Gastrocnemius medialis (tissue), 4 donors: ENCODE data around the gene STK11IP.

ENCODE experiments used
- POLR2A ChIP-seq, 2 donors: fragments of 450-650 bp; IDR thresholded peaks; one replicate each; pipeline ENCODE4 v1.6.1; 2017; ENCODE audit warnings: antibody characterized with exemption in 2 of 2, mild to moderate bottlenecking in 2 of 2, moderate library complexity in 2 of 2
- TF ChIP-seq, protein P1 (sequence below), 5 experiments: fragments of 450-650 bp in 3 of 5; fragments of 200-600 bp in 2 of 5; sonication (generic) in 2 of 5; IDR thresholded peaks in 4 of 5; conservative IDR thresholded peaks in 1 of 5; 1 replicate in 4 of 5; 2 replicates in 1 of 5; pipeline ENCODE4 v1.5.1; 2016 to 2019; ENCODE audit warnings: antibody characterized with exemption in 5 of 5, mild to moderate bottlenecking in 3 of 5, moderate library complexity in 3 of 5

DNA sequence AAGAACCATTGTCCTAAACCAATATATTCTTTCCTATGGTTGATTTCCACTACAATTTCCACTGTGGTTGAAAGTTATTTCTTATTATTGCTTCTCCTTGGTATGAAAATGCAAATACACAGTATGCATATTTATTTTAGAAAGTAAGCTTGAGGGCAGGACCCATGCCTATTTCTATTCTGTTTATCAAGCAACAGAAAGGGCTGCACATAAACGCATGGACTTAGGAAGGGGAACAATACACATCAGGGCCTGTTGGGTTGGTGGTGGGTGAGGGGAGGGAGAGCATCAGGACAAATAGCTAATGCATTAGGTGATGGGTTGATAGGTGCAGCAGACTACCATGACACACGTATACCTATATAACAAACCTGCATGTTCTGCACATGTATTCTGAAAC, 50.5 kb downstream of the STK11IP start:
- no peak for TF ChIP-seq POLR2A (IDR thresholded peaks at IDR 0.05)
- TF ChIP-seq, protein P1, sequence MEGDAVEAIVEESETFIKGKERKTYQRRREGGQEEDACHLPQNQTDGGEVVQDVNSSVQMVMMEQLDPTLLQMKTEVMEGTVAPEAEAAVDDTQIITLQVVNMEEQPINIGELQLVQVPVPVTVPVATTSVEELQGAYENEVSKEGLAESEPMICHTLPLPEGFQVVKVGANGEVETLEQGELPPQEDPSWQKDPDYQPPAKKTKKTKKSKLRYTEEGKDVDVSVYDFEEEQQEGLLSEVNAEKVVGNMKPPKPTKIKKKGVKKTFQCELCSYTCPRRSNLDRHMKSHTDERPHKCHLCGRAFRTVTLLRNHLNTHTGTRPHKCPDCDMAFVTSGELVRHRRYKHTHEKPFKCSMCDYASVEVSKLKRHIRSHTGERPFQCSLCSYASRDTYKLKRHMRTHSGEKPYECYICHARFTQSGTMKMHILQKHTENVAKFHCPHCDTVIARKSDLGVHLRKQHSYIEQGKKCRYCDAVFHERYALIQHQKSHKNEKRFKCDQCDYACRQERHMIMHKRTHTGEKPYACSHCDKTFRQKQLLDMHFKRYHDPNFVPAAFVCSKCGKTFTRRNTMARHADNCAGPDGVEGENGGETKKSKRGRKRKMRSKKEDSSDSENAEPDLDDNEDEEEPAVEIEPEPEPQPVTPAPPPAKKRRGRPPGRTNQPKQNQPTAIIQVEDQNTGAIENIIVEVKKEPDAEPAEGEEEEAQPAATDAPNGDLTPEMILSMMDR (IDR thresholded peaks at IDR 0.05 in 4 of 5, conservative IDR thresholded peaks at IDR 0.05 in 1 of 5), result no peak
